HepG2 (cell line): ENCODE data around the gene SND1. TPM values are rescaled to one million over a fixed set of nuclear protein-coding genes. Genes with fewer than 3 reads are reported as not detected.

Experiments
- ATAC-seq: fragments of 200-7000 bp; cut with Tn5 transposase; 3 replicates; pipeline ENCODE4 v1.9.1; 2020; ENCODE audit warnings: mild to moderate bottlenecking, moderate library complexity
- BruUV-seq: library from RNA; stranded (reverse); fragments of 400-500 nt; replicated peaks from 2 replicates; lab custom pipeline; 2021; lab: Mats Ljungman, UMichigan
- CTCF ChIA-PET: fragments of 300-600 bp; formaldehyde crosslinking; extraction: SDS; loops from one replicate; lab custom pipeline; 2021; ENCODE audit warnings: low total read pairs, inconsistent platforms, low intra/inter-chr PET ratio; lab: Yijun Ruan, JAX
- POLR2A ChIA-PET: fragments of 350-600 bp; sonication (Branson Sonifier 250); formaldehyde crosslinking; loops from one replicate; lab custom pipeline; 2020; ENCODE audit warnings: antibody characterized with exemption, inconsistent platforms; lab: Yijun Ruan, JAX
- DNase-seq: peaks from one replicate; pipeline ENCODE4 v3.0.0-alpha.2; 2015; ENCODE audit warnings: low spot score
- FAIRE-seq: peaks from 3 replicates; lab custom pipeline; 2011; peaks lifted over from hg19 to GRCh38; lab: Jason Lieb, UNC
- H2AFZ ChIP-seq: one replicate; pipeline ENCODE4 v1.6.1; 2011; ENCODE audit warnings: low read length, inconsistent platforms
- H3K27ac ChIP-seq: fragments of 300-600 bp; 3 replicates; pipeline ENCODE4 v1.8.0; 2011; ENCODE audit warnings: mixed run types, mild to moderate bottlenecking, mixed read lengths, low read length, inconsistent platforms; ENCODE audit not compliant: insufficient read depth; ENCODE audit errors: extremely low read length
- H3K27me3 ChIP-seq, 2 experiments: fragments of 200-600 bp in 1 of 2; 2 replicates in 1 of 2; 3 replicates in 1 of 2; pipeline versions ENCODE4 v1.6.0 to v1.8.0; 2011; ENCODE audit warnings: low read length in 2 of 2, mild to moderate bottlenecking in 2 of 2, moderate library complexity in 2 of 2, inconsistent platforms in 1 of 2; ENCODE audit not compliant: insufficient read depth in 2 of 2, control insufficient read depth in 1 of 2
- H3K36me3 ChIP-seq, 2 experiments: fragments of 200-600 bp in 1 of 2; replicated peaks in 1 of 2; 2 replicates in 1 of 2; 3 replicates in 1 of 2; pipeline versions ENCODE4 v1.5.1 to v1.8.0; 2011; ENCODE audit warnings: low read length in 2 of 2, inconsistent platforms in 1 of 2; ENCODE audit not compliant: insufficient read depth in 2 of 2, control insufficient read depth in 1 of 2
- H3K4me1 ChIP-seq: 2 replicates; pipeline ENCODE4 v1.5.1; 2012; ENCODE audit warnings: low read length, inconsistent platforms; ENCODE audit not compliant: insufficient read depth
- H3K4me2 ChIP-seq: 2 replicates; pipeline ENCODE4 v1.6.0; 2011; ENCODE audit warnings: low read depth, low read length, inconsistent platforms
- H3K4me3 ChIP-seq, 3 experiments: fragments of 200-600 bp in 1 of 3; sonication (generic), shearing (Covaris generic) in 1 of 3; replicated peaks in 1 of 3; 2 replicates each; pipeline ENCODE4 v1.5.1; 2011 to 2016; ENCODE audit warnings: low read length in 3 of 3, inconsistent platforms in 2 of 3, low read depth in 2 of 3, mild to moderate bottlenecking in 2 of 3, control low read depth in 1 of 3, mixed read lengths in 1 of 3; ENCODE audit not compliant: insufficient read depth in 1 of 3
- H3K79me2 ChIP-seq: one replicate; pipeline ENCODE4 v1.6.1; 2011; ENCODE audit warnings: low read length, inconsistent platforms; ENCODE audit not compliant: insufficient read depth
- H3K9ac ChIP-seq: 2 replicates; pipeline ENCODE4 v1.6.0; 2011; ENCODE audit warnings: mild to moderate bottlenecking, low read depth, low read length, inconsistent platforms; ENCODE audit not compliant: insufficient read depth
- H3K9me3 ChIP-seq: 2 replicates; pipeline ENCODE4 v1.5.1; 2012; ENCODE audit warnings: mild to moderate bottlenecking, low read length
- H4K20me1 ChIP-seq: 2 replicates; pipeline ENCODE4 v1.6.0; 2011; ENCODE audit warnings: inconsistent platforms, mild to moderate bottlenecking, low read length, moderate library complexity; ENCODE audit not compliant: insufficient read depth
- ARID5B ChIP-seq: IDR thresholded peaks from 2 replicates; pipeline ENCODE4 v1.4.0; 2020; ENCODE audit warnings: mild to moderate bottlenecking, missing genetic modification reagents
- CHCHD3 ChIP-seq: sonication (generic); formaldehyde crosslinking; IDR thresholded peaks from 2 replicates; pipeline ENCODE4 v1.8.0; 2022; ENCODE audit warnings: mild to moderate bottlenecking, missing genetic modification reagents, moderate library complexity
- CSRNP1 ChIP-seq: sonication (generic); formaldehyde crosslinking; IDR thresholded peaks from 2 replicates; pipeline ENCODE4 v1.8.1; 2023; ENCODE audit warnings: mild to moderate bottlenecking, missing genetic modification reagents
- FOXP1 ChIP-seq, 2 experiments: fragments of 450-650 bp in 1 of 2; IDR thresholded peaks; 2 replicates each; pipeline ENCODE4 v1.6.1; 2017 to 2018; ENCODE audit warnings: antibody characterized with exemption in 1 of 2
- GZF1 ChIP-seq: sonication (generic); formaldehyde crosslinking; IDR thresholded peaks from 2 replicates; pipeline ENCODE4 v1.5.1; 2020; ENCODE audit warnings: mild to moderate bottlenecking, missing genetic modification reagents
- HNRNPH1 ChIP-seq: fragments of 200-400 bp; formaldehyde crosslinking; optimal IDR thresholded peaks from 2 replicates; pipeline ENCODE3; 2017; ENCODE audit warnings: mild to moderate bottlenecking, low read depth, low read length
- SAP130 ChIP-seq: IDR thresholded peaks from 2 replicates; pipeline ENCODE4 v1.6.1; 2016; ENCODE audit warnings: low read depth
- SMAD9 ChIP-seq: sonication (generic); formaldehyde crosslinking; IDR thresholded peaks from 2 replicates; pipeline ENCODE4 v1.5.1; 2020; ENCODE audit warnings: mild to moderate bottlenecking, missing genetic modification reagents
- SOX13 ChIP-seq, 3 experiments: fragments of 450-650 bp in 1 of 3; sonication (generic) in 1 of 3; formaldehyde crosslinking in 1 of 3; IDR thresholded peaks in 2 of 3; conservative IDR thresholded peaks in 1 of 3; 2 replicates each; pipeline versions ENCODE4 v1.5.0 to v1.6.1; 2016 to 2020; ENCODE audit warnings: antibody characterized with exemption in 1 of 3, mild to moderate bottlenecking in 1 of 3, missing compliant biosample characterization in 1 of 3, missing genetic modification reagents in 1 of 3, moderate library complexity in 1 of 3
- SOX5 ChIP-seq: IDR thresholded peaks from 2 replicates; pipeline ENCODE4 v1.6.1; 2016; ENCODE audit warnings: borderline replicate concordance
- SRF ChIP-seq: IDR thresholded peaks from 2 replicates; pipeline ENCODE4 v1.6.1; 2011; ENCODE audit warnings: mild to moderate bottlenecking, low read depth, low read length, moderate library complexity
- ZNF329 ChIP-seq: sonication (generic); formaldehyde crosslinking; IDR thresholded peaks from 2 replicates; pipeline ENCODE4 v1.9.0; 2021; ENCODE audit warnings: low read depth, mild to moderate bottlenecking, missing genetic modification reagents
- ZNF354B ChIP-seq: sonication (generic); formaldehyde crosslinking; IDR thresholded peaks from 2 replicates; pipeline ENCODE4 v1.8.0; 2022; ENCODE audit warnings: mild to moderate bottlenecking, missing genetic modification reagents
- ZNF512B ChIP-seq: sonication (generic); formaldehyde crosslinking; IDR thresholded peaks from 2 replicates; pipeline ENCODE4 v1.5.1; 2020; ENCODE audit warnings: missing genetic modification reagents, mild to moderate bottlenecking, borderline replicate concordance
- WGBS: methylation state at CpG from one replicate; pipeline ENCODE4 v1.1.6; 2017; ENCODE audit warnings: low lambda C conversion rate; 5-methylcytosine and 5-hydroxymethylcytosine counted together
- in situ Hi-C: cut with HindIII; loops from 2 replicates; pipeline ENCODE4 v1.10.0; 2017; ENCODE audit warnings: low pct_unique_long_range_greater_than_20kb; ENCODE audit not compliant: extremely low pct_ligation_motif_present
- intact Hi-C: fragments of 100-400 bp; cut with micrococcal nuclease; formaldehyde crosslinking; loops from one replicate; pipeline ENCODE4 v1.10.0; 2022; ENCODE audit not compliant: unreplicated experiment
- polyA plus RNA-seq, 8 experiments: library from polyadenylated mRNA; depleted of rRNA in 3 of 8; stranded (reverse) in 7 of 8; unstranded in 1 of 8; fragments of >200 nt; fragmentation: Illumina TruSeq in 4 of 8; extraction: Trizol in 4 of 8; gene quantifications; 2 replicates each; pipeline versions ENCODE4 v1.2.1 to v1.2.3, GENCODE V29; 2011 to 2016; ENCODE audit warnings: low read depth in 4 of 8, missing spikeins in 1 of 8, mixed read lengths in 1 of 8; ENCODE audit not compliant: insufficient read depth in 1 of 8
- total RNA-seq, 5 experiments: library from RNA; depleted of rRNA; stranded (reverse); fragments of >200 nt; fragmentation: Illumina TruSeq; extraction: Trizol; gene quantifications; 2 replicates each; pipeline ENCODE4 v1.2.3, GENCODE V29; 2016; ENCODE audit warnings: low read depth in 1 of 5

Gene SND1
- total and polyA plus RNA-seq, 2 of the 13 experiments (the other 11 are each of a cell fraction or from before 2014, with no cell fraction given): 110 to 182 TPM

GRCh38 chr7:127824682-127825081 is 172.7 kb downstream of the SND1 start:
- no peak overlapping the region for H3K9ac ChIP-seq
- H3K9me3 ChIP-seq: no peaks in the 10 kb centered on the region
- no peaks in the 10 kb centered on the region for H3K27me3 ChIP-seq
- peaks cover 17% of the 10 kb centered on the region for H4K20me1 ChIP-seq
- CTCF ChIA-PET: no interaction called here
- no peak overlapping the region for H3K27ac ChIP-seq
- H3K79me2 ChIP-seq: peaks cover 28% of the 10 kb centered on the region
- peaks cover 50% of the 10 kb centered on the region for H3K4me1 ChIP-seq
- no peak overlapping the region for H3K4me2 ChIP-seq
- in situ Hi-C loops: no loop called here
- no peak for ATAC-seq
- H3K4me3 ChIP-seq: no peak overlapping the region
- 91% methylated on average over 1 of the region's 1 CpG for WGBS
- DNase-seq: peak; percentile 20
- POLR2A ChIA-PET: no interaction called here
- intact Hi-C loops: loop anchor here (5.0 kb wide), 1 partner anchor 88 kb away; no protein-coding TSS in a partner anchor
- BruUV-seq: no TSS peak
- FAIRE-seq: no peak
- H2AFZ ChIP-seq: no peak overlapping the region
- H3K36me3 ChIP-seq: no peaks in the 10 kb centered on the region; a peak in 2 of 5 replicates
- TF ChIP-seq ZNF354B (CRISPR knock-in tag) (no peak), SMAD9 (CRISPR knock-in tag) (no peak), ARID5B (CRISPR knock-in tag) (peak; percentile 44; the same call in 1 of the 2 replicates), SAP130 (CRISPR knock-in tag) (no peak), SRF (no peak), ZNF329 (no peak), HNRNPH1 (no peak), GZF1 (no peak), SOX13 (IDR thresholded peaks at IDR 0.05) (no peak), SOX13 (CRISPR knock-in tag; conservative IDR thresholded peaks at IDR 0.05 in 1 of 2, IDR thresholded peaks at IDR 0.05 in 1 of 2) (peak in 1 of 2 experiments; percentile 80; a peak in 2 of 4 replicates), FOXP1 (IDR thresholded peaks at IDR 0.05) (no peak), FOXP1 (CRISPR knock-in tag; IDR thresholded peaks at IDR 0.05) (peak; percentile 29; the same call in 1 of the 2 replicates), CSRNP1 (no peak), CHCHD3 (CRISPR knock-in tag) (no peak), SOX5 (CRISPR knock-in tag) (peak; percentile 72; the same call in 1 of the 2 replicates), ZNF512B (CRISPR knock-in tag) (no peak)
